ENCODE measurements around the gene NDUFB10. TPM values are rescaled to one million over a fixed set of nuclear protein-coding genes. Genes with fewer than 3 reads are reported as not detected.

Gene NDUFB10
- total RNA-seq, 2 experiments from 2014 or later = 126 to 129 TPM

DNA sequence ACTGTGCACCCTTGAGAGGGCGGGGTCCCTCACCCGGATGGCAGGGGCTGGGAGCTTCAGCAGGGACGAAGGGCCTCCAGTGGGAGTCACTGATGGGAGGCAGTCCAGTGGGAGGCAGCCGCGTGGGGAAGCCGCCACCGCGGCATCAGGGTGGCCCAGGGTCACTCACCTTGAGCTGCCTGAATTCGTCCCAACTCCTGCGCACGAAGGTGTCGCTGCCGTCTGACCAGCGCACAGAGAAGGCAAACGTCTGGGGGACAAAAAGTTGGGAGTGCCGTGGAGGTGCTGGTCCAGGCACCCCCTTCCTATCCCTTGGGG, 21.4 kb downstream of the NDUFB10 start:
- Mint-ChIP-seq H3K4me1 (ENCODE audit: low read depth) (peaks cover 20% of the 10 kb centered on the region), H3K4me3 (no peak overlapping the region), H3K27ac (no peak overlapping the region), H3K27me3 (peaks cover 29% of the 10 kb centered on the region), H3K36me3 (ENCODE audit: low read depth) (peaks cover 23% of the 10 kb centered on the region), H3K9me3 (no peaks in the 10 kb centered on the region)
- ChIA-PET CTCF (interaction anchor here (1.0 kb wide), 1 partner anchor 23 kb away, joined by 3 read pairs; no protein-coding TSS in a partner anchor), POLR2A (interaction anchor here (0.6 to 29.2 kb wide), 8 partner anchors 10 to 272 kb away, joined by 3 to 505 read pairs (median 8); partner anchors contain the start of genes FAHD1, HAGH, NDUFB10 and RNF151)
- TF ChIP-seq, protein P1, sequence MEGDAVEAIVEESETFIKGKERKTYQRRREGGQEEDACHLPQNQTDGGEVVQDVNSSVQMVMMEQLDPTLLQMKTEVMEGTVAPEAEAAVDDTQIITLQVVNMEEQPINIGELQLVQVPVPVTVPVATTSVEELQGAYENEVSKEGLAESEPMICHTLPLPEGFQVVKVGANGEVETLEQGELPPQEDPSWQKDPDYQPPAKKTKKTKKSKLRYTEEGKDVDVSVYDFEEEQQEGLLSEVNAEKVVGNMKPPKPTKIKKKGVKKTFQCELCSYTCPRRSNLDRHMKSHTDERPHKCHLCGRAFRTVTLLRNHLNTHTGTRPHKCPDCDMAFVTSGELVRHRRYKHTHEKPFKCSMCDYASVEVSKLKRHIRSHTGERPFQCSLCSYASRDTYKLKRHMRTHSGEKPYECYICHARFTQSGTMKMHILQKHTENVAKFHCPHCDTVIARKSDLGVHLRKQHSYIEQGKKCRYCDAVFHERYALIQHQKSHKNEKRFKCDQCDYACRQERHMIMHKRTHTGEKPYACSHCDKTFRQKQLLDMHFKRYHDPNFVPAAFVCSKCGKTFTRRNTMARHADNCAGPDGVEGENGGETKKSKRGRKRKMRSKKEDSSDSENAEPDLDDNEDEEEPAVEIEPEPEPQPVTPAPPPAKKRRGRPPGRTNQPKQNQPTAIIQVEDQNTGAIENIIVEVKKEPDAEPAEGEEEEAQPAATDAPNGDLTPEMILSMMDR (IDR thresholded peaks at IDR 0.05) = no peak
- intact Hi-C loops (cut with micrococcal nuclease) = no loop called here
- DNase-seq (no peak), ATAC-seq (no peak)

DNA sequence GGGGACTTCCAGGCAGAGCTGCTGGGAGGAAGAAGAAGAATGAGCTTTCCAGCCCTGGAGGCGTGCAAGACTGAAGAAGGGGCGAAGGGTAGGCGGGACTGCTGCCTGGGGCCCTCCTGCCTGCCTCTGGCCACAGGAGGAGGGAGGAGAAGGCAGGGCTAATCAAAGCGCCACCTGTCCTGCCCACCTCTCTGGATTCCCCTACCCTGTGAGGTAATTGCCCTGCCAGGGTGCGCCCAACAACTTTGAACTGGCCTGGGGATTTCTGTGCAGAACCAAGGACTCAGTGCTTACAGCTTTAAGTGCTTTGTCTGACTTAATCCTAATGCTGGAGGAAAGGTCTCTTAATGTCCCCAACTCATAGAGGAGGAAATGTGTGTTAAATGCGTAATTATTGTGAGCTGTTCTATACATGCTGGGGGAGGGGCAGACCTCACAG, 22.1 kb downstream of the NDUFB10 start, which contains the start of gene NOXO1:
Gene NOXO1, minus strand, starts transcription at position 72 of the 439 bp plus-strand sequence. CDS start 290 bp downstream, outside the sequence.
- Mint-ChIP-seq H3K4me1 (ENCODE audit: low read depth) (peaks cover 20% of the 10 kb centered on the region), H3K36me3 (ENCODE audit: low read depth) (peaks cover 24% of the 10 kb centered on the region), H3K4me3 (no peak within 1 kb of the TSS), H3K27ac (no peak within 1 kb of the TSS), H3K27me3 (peaks cover 29% of the 10 kb centered on the region), H3K9me3 (no peaks in the 10 kb centered on the region)
- DNase-seq = peak; percentile 51
- ChIA-PET POLR2A (interaction anchor here (0.6 to 29.2 kb wide), 9 partner anchors 8 to 271 kb away, joined by 3 to 505 read pairs (median 8); partner anchors contain the start of genes FAHD1, HAGH, NDUFB10 and RNF151), CTCF (interaction anchor here (1.0 kb wide), 1 partner anchor 23 kb away, joined by 3 read pairs; no protein-coding TSS in a partner anchor)
- ATAC-seq = peak; percentile 15
- intact Hi-C loops (cut with micrococcal nuclease) = no loop called here
- TF ChIP-seq, protein P1 (IDR thresholded peaks at IDR 0.05) = no peak

DNA sequence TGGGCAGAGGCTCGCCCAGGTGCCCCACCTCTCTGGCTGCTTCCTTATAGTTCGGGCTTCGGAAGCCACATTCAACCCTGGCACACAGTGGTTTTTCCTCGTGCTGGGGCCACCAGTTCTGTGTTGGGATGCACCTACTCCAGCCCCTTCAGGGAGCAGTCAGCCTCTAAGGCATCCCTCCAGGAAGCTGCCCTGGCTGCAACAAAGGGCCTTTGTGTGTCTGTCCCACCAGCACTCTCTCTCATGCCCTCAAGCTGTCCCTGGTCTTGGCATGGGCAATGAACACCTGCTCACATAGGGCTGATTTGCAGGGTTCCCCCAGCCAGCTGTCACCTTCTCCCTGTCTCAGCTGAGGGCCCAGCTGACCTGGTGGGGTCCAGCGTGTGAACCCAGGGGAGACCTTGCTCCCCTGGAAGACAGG, 22.7 kb downstream of the NDUFB10 start:
- no peak for DNase-seq
- H3K9me3 Mint-ChIP-seq = no peaks in the 10 kb centered on the region
- H3K36me3 Mint-ChIP-seq (ENCODE audit: low read depth) = peaks cover 30% of the 10 kb centered on the region
- no peak overlapping the region for H3K27ac Mint-ChIP-seq
- no peak overlapping the region for H3K4me3 Mint-ChIP-seq
- TF ChIP-seq, protein P1 (IDR thresholded peaks at IDR 0.05) = no peak
- peaks cover 20% of the 10 kb centered on the region for H3K4me1 Mint-ChIP-seq (ENCODE audit: low read depth)
- ChIA-PET POLR2A (interaction anchor here (1.1 to 29.2 kb wide), 9 partner anchors 8 to 173 kb away, joined by 3 to 505 read pairs (median 8); partner anchors contain the start of genes NDUFB10, RNF151, RPS2 and SYNGR3), CTCF (interaction anchor here (1.0 kb wide), 1 partner anchor 10 kb away, joined by 3 read pairs; the partner anchor contains the start of gene TBL3)
- peaks cover 29% of the 10 kb centered on the region for H3K27me3 Mint-ChIP-seq
- intact Hi-C loops (cut with micrococcal nuclease) = no loop called here
- no peak for ATAC-seq

DNA sequence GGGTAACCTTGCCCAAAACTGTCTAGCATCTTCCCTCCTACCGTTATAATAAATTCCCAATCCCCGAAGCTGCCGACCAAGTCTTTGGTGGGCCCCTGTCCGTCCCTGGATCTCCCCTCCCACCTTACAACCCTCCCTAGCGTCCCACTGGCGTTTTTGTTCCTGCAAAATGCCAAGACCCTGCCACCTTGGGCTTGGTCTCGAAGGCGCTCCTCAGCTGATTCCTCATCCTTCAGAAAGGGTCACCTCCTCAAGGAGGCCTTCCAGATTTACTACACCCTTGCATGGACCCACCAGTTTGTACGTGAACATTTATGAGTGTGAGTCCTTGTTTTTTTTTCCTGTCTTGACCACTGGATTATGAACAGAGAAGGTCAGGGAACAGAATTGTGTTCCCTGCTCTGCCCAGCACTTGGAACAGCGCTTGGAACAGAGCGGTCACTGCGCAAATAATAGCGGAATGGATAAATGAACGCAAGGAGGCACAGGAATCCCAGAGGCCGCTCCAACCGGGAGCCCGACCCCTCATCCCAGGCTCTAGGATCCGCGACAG, 23.7 kb downstream of the NDUFB10 start:
- POLR2A ChIA-PET = interaction anchor here (0.6 to 29.2 kb wide), 8 partner anchors 10 to 537 kb away, joined by 3 to 505 read pairs (median 6); partner anchors contain the start of genes AMDHD2, NDUFB10, RNF151 and RPS2
- H3K27me3 Mint-ChIP-seq = peaks cover 32% of the 10 kb centered on the region
- no peak overlapping the region for H3K27ac Mint-ChIP-seq
- DNase-seq = no peak
- H3K4me3 Mint-ChIP-seq = peak overlapping the region; percentile 89
- H3K36me3 Mint-ChIP-seq (ENCODE audit: low read depth) = peaks cover 22% of the 10 kb centered on the region
- intact Hi-C loops (cut with micrococcal nuclease) = no loop called here
- no peaks in the 10 kb centered on the region for H3K9me3 Mint-ChIP-seq
- ATAC-seq = no peak
- CTCF ChIA-PET = interaction anchor here (0.7 to 2.0 kb wide), 4 partner anchors 11 to 158 kb away, joined by 3 to 8 read pairs (median 4); partner anchors contain the start of gene TBL3
- TF ChIP-seq, protein P1 (IDR thresholded peaks at IDR 0.05) = no peak
- H3K4me1 Mint-ChIP-seq (ENCODE audit: low read depth) = peaks cover 20% of the 10 kb centered on the region

Data from activated CD8-positive, alpha-beta T cell treated with anti-CD3 and anti-CD28 coated beads for 36 hours (primary cell).